Cardiac fibroblast (primary cell): ENCODE results near the gene SET.
A peak's percentile ranks its signal among the peaks of the same experiment; 100 is the strongest.

ENCODE experiments used
- DNase-seq, 2 donors: peaks; one replicate each; pipeline versions ENCODE4 v3.0.0 to v3.0.0-alpha.2; 2010; ENCODE audit warnings: low read depth in 2 of 2
- H3K4me3 ChIP-seq, 2 donors: replicated peaks in 1 of 2; 1 replicate in 1 of 2; 2 replicates in 1 of 2; pipeline ENCODE4 v1.5.1; 2011; ENCODE audit warnings: low read depth in 2 of 2, low read length in 2 of 2, mild to moderate bottlenecking in 2 of 2, moderate library complexity in 1 of 2
- CTCF ChIP-seq: IDR thresholded peaks from one replicate; pipeline ENCODE4 v1.5.1; 2011; ENCODE audit warnings: low read depth, mild to moderate bottlenecking, low read length, inconsistent platforms

Gene SET

GRCh38 chr9:128723866-128724743 lies 35.1 kb downstream of the SET start, which contains the start of gene ZDHHC12:
Gene ZDHHC12 (minus strand): TSS chr9:128724127. CDS start chr9:128724093, 34 bp downstream.
- peak; percentile 94 for DNase-seq
- peak within 1 kb of the TSS; percentile 68 to 75 for H3K4me3 ChIP-seq
- TF ChIP-seq CTCF, result no peak

- peak overlapping the region; percentile 68 to 75 for H3K4me3 ChIP-seq
- no peak for TF ChIP-seq CTCF
- peak; percentile 86 to 91 for DNase-seq
These were observed 35.8 kb downstream of the SET start for GRCh38 chr9:128724744-128725211.

- TF ChIP-seq CTCF, result no peak
- no peak for DNase-seq
These were observed 38.7 kb downstream of the SET start for GRCh38 chr9:128727640-128728248.

GRCh38 chr9:128728298-128728697 lies 39.3 kb downstream of the SET start:
- no peak for DNase-seq
- no peak for TF ChIP-seq CTCF
- no peak overlapping the region for H3K4me3 ChIP-seq

More at GRCh38 chr9:128727640-128728248, 38.7 kb downstream of the SET start:
- no peak overlapping the region for H3K4me3 ChIP-seq

- TF ChIP-seq CTCF, result no peak
- H3K4me3 ChIP-seq, result no peak overlapping the region
- no peak for DNase-seq
These were observed 40.3 kb downstream of the SET start for GRCh38 chr9:128729302-128729701.

GRCh38 chr9:128729766-128730517 lies 40.9 kb downstream of the SET start:
- TF ChIP-seq CTCF, result no peak
- DNase-seq, result no peak
- H3K4me3 ChIP-seq, result no peak overlapping the region
